GM23338 (cell line): ENCODE data around the gene AMOTL1. TPM values are rescaled to one million over a fixed set of nuclear protein-coding genes. Genes with fewer than 3 reads are reported as not detected.

Experiments
- ATAC-seq: fragments of 200-7000 bp; cut with Tn5 transposase; 3 replicates; pipeline ENCODE4 v1.9.1; 2020
- DNase-seq: peaks from one replicate; pipeline ENCODE4 v3.0.0-alpha.2; 2015; ENCODE audit warnings: low spot score
- H2AFZ ChIP-seq: fragments of 200-600 bp; sonication (generic); 2 replicates; pipeline ENCODE4 v1.8.0; 2016; ENCODE audit warnings: antibody characterized with exemption, mild to moderate bottlenecking, moderate library complexity
- H3F3A ChIP-seq: fragments of 200-600 bp; sonication (generic); replicated peaks from 2 replicates; pipeline ENCODE4 v1.8.0; 2017; ENCODE audit warnings: antibody characterized with exemption, mixed run types, low read depth
- H3K27ac ChIP-seq: fragments of 200-600 bp; sonication (generic); 2 replicates; pipeline ENCODE4 v1.6.1; 2016; ENCODE audit warnings: low read depth
- H3K27me3 ChIP-seq: fragments of 200-600 bp; sonication (generic); 2 replicates; pipeline ENCODE4 v1.8.0; 2016; ENCODE audit warnings: mild to moderate bottlenecking, mixed run types, moderate library complexity; ENCODE audit not compliant: insufficient read depth
- H3K36me3 ChIP-seq: fragments of 200-600 bp; sonication (generic); 2 replicates; pipeline ENCODE4 v1.8.0; 2016; ENCODE audit warnings: mild to moderate bottlenecking; ENCODE audit not compliant: insufficient read depth
- H3K4me1 ChIP-seq: fragments of 200-600 bp; sonication (generic); 2 replicates; pipeline ENCODE4 v1.8.0; 2016; ENCODE audit warnings: mild to moderate bottlenecking, moderate library complexity; ENCODE audit not compliant: insufficient read depth
- H3K4me2 ChIP-seq: fragments of 200-600 bp; sonication (generic); 2 replicates; pipeline ENCODE4 v1.7.1; 2017; ENCODE audit warnings: mixed run types
- H3K4me3 ChIP-seq: fragments of 200-600 bp; sonication (generic); 2 replicates; pipeline ENCODE4 v1.6.1; 2016; ENCODE audit warnings: mixed run types
- H3K79me2 ChIP-seq: fragments of 200-600 bp; sonication (generic); replicated peaks from 2 replicates; pipeline ENCODE4 v1.8.0; 2017; ENCODE audit warnings: mild to moderate bottlenecking; ENCODE audit not compliant: insufficient read depth
- H3K9me2 ChIP-seq: fragments of 200-600 bp; sonication (generic); 2 replicates; pipeline ENCODE4 v1.8.0; 2017; ENCODE audit not compliant: insufficient read depth
- H4K20me1 ChIP-seq: fragments of 200-600 bp; sonication (generic); replicated peaks from 2 replicates; pipeline ENCODE4 v1.8.0; 2017; ENCODE audit warnings: mild to moderate bottlenecking; ENCODE audit not compliant: insufficient read depth
- H3K27ac Mint-ChIP-seq: 2 replicates; pipeline ENCODE4 v1.8.0; 2020; ENCODE audit warnings: inconsistent platforms, mild to moderate bottlenecking, moderate library complexity, mixed read lengths
- H3K27me3 Mint-ChIP-seq: 3 replicates; pipeline ENCODE4 v1.8.0; 2022; ENCODE audit warnings: low read depth, mild to moderate bottlenecking, moderate library complexity, mixed read lengths, inconsistent platforms; ENCODE audit not compliant: insufficient read depth, poor library complexity
- H3K36me3 Mint-ChIP-seq: 3 replicates; pipeline ENCODE4 v1.8.0; 2021; ENCODE audit warnings: low read depth, mild to moderate bottlenecking, inconsistent platforms, moderate library complexity, mixed read lengths
- H3K4me1 Mint-ChIP-seq: 3 replicates; pipeline ENCODE4 v1.8.0; 2020; ENCODE audit warnings: mild to moderate bottlenecking, inconsistent platforms, mixed read lengths
- H3K4me3 Mint-ChIP-seq: 3 replicates; pipeline ENCODE4 v1.8.0; 2021; ENCODE audit warnings: moderate library complexity, mild to moderate bottlenecking, inconsistent platforms, mixed read lengths
- H3K9me3 Mint-ChIP-seq: 3 replicates; pipeline ENCODE4 v1.8.0; 2020; ENCODE audit warnings: moderate library complexity, mild to moderate bottlenecking, inconsistent platforms, mixed read lengths
- ETS1 ChIP-seq: IDR thresholded peaks from 2 replicates; pipeline ENCODE4 v1.6.1; 2016; ENCODE audit warnings: antibody characterized with exemption
- EZH2phosphoT487 ChIP-seq: fragments of 200-600 bp; sonication (generic); IDR thresholded peaks from one replicate; pipeline ENCODE4 v1.8.1; 2018; ENCODE audit warnings: antibody characterized with exemption; ENCODE audit not compliant: unreplicated experiment
- POLR2AphosphoS5 ChIP-seq: IDR thresholded peaks from 2 replicates; pipeline ENCODE4 v1.6.1; 2016; ENCODE audit warnings: antibody characterized with exemption, low read depth
- ZNF331 ChIP-seq: fragments of 250-450 bp; sonication (Bioruptor Pico); IDR thresholded peaks from 2 replicates; pipeline ENCODE4 v1.5.0; 2020; ENCODE audit warnings: low read depth, mild to moderate bottlenecking, moderate library complexity
- ZNF462 ChIP-seq: fragments of 250-450 bp; sonication (Bioruptor Pico); IDR thresholded peaks from 2 replicates; pipeline ENCODE4 v1.5.0; 2020; ENCODE audit warnings: mild to moderate bottlenecking, moderate library complexity
- polyA plus RNA-seq: library from polyadenylated mRNA; unstranded; fragments of >200 nt; fragmentation: Nextera tagmentation; extraction: Ambion mirVana; gene quantifications from 2 replicates; pipeline ENCODE4 v1.2.1, GENCODE V29; 2016
- total RNA-seq: library from RNA; depleted of rRNA; stranded (reverse); fragments of >200 nt; shearing (Covaris generic); gene quantifications from 2 replicates; pipeline ENCODE4 v1.2.3, GENCODE V29; 2014

The AMOTL1 gene
- total and polyA plus RNA-seq, 2 experiments from 2014 or later = 4.3 to 18.7 TPM

- TF ChIP-seq ZNF462 (CRISPR knock-in tag) = no peak
Observed at GRCh38 chr11:94857337-94857736, 89.2 kb downstream of the AMOTL1 start (continued).

DNA sequence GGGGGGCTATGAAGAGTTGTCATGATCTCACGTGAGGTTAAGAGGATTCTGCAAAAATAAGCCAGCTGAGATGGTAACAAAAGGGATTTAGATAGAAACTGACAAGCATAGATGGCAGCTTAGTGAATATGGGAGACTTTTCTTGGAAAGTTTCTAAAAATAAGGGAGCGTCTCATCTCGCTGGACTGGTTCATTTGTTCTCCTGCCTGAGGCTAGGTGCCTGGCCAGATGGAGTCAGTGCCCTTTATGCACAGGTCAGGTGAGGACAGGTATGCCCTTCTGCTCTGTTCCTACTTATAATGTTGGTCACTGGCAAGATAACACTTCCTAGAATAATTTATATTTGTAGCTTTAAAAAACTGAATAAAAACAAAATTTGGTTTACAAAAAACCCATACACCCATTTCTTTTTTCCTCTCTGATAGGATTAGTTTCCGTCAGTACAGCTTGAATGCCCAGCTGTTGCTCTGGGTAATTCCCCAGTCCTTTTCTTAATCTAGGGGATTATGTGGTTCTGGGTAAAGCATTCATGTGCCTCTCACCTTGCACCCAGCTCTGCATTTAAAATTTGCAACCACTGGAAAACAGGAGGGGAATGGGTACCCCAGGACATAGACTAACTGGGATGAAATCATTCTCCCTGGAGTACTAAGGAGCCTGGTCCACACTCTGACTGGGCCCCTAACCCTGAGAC is 90.0 kb downstream of the AMOTL1 start:
- ATAC-seq (no peak), DNase-seq (no peak)
- Mint-ChIP-seq H3K4me1 (peaks cover 3% of the 10 kb centered on the region), H3K4me3 (no peak overlapping the region), H3K36me3 (peaks cover 67% of the 10 kb centered on the region), H3K9me3 (no peaks in the 10 kb centered on the region), H3K27me3 (peaks cover 5% of the 10 kb centered on the region), H3K27ac (no peak overlapping the region)
- Histone ChIP-seq H3K79me2 (no peaks in the 10 kb centered on the region), H3K4me2 (no peak overlapping the region), H3F3A (no peaks in the 10 kb centered on the region), H3K9me2 (no peaks in the 10 kb centered on the region), H3K36me3 (peaks cover 4% of the 10 kb centered on the region), H4K20me1 (no peaks in the 10 kb centered on the region), H3K27ac (no peak overlapping the region), H3K4me3 (no peak overlapping the region), H2AFZ (no peak overlapping the region), H3K4me1 (no peaks in the 10 kb centered on the region), H3K27me3 (no peaks in the 10 kb centered on the region)
- TF ChIP-seq ETS1 (no peak), ZNF331 (CRISPR knock-in tag) (no peak), ZNF462 (CRISPR knock-in tag) (no peak), EZH2phosphoT487 (no peak), POLR2AphosphoS5 (no peak)
